KG1 (cell line): ENCODE results near the gene HVCN1.
A peak's percentile ranks its signal among the peaks of the same experiment; 100 is the strongest.

Source experiments
- DNase-seq: peaks from one replicate; lab custom pipeline; 2025; lab: John Stamatoyannopoulos, UW

The HVCN1 gene

GRCh38 chr12:110699591-110700445, 10.9 kb upstream of the HVCN1 start:
- no peak for DNase-seq

DNA sequence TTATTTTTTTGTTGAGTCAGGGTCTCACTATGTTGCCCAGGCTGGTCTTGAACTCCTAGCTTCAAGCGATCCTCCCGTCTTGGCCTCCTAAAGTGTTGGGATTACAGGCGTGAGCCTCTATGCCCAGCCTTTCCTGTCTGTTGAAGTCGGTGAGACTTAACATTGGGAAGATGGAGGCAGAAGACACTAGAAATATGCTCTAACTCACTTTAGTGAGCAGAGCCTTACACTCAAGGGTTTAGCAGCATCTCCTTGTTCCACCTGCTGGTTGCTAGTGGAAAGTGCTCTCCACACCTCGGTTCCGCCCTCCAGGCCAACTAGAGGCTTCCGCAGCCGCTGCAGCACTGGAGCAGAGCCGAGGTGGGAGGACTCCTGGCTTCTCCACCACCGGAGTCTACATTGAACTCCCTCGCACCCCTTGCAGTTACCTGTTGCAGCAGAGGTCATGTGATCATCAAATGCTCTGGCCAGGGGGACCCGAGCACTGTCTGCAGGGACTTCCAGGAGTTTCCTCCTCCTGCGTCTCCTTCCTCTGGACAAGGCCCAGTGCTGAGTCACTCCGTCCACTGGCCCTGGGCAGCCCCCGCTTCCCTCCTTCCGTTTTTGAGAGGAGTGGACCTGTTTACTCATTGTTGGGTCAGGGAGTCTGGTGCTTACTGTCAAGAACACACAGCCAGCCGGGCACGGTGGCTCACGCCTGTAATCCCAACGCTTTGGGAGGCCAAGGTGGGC, 9.4 kb upstream of the HVCN1 start:
- DNase-seq, result peak; percentile 19

DNA sequence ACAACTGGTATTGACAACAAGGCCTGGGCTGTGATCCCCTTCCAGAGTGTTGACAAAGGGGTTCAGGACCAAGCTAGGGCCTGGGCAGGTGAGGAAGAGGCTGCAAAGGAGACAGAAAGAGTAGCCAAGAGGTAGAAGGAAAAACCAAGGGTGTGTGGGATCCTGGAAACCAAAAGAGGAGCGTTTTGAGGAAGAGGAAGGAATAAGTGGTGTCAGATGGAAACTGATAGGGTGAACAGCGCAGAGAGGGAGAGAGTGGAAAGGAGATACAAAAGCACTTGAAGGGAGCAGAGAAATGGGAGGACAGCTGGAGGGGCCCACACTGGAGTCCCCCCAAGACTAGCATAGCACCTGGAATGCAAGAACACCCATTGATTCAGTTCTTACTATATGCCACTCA, 8.3 kb upstream of the HVCN1 start:
- DNase-seq, result no peak

GRCh38 chr12:110696283-110696682, 7.4 kb upstream of the HVCN1 start:
- DNase-seq, result no peak

DNA sequence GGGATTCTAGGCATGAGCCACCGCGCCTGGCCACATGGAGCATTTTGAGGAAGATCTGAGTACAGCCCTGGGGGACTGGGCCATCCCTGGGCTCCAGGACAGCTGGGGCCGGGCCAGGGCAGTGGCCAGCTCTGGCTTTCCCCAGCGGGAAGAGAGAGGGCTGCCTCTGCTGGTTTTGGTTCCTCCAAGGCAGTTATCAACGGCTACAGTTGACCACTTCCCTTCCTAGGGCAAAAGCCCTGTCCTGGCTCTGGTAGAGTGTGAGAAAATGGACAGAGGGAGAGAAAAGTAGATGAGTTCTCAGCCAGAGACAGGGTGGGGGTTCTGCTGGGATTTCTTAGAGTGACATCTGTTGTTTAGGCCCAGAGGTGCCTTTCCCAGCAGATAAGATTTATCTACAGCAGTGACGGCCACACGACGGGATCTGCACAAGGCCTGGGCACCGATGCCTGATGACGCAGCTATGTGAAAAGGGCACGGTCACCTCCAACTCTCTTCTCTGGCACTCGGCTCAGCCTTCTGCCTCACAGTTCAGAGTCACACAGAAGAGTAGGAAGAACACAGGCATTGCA, 5.5 kb upstream of the HVCN1 start:
- no peak for DNase-seq

DNA sequence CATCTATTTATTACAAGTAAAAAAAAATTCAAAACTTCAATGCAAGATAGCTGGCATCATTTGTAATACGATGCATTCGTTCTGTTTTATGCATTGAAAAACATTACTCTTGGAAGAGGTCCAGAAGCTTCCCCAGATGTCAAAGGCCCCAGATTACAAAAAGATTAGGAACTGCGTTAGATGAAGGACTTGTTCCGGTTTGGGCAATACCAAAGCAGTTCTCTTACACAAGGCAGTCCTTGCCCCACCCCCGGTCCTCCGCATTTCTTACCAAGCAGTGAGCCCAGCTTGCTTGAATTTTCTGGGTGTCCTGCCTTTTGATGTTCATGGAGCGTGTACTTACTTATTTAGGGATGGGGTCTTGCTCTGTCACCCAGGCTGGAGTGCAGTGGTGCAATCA, 4.8 kb upstream of the HVCN1 start:
- no peak for DNase-seq

DNA sequence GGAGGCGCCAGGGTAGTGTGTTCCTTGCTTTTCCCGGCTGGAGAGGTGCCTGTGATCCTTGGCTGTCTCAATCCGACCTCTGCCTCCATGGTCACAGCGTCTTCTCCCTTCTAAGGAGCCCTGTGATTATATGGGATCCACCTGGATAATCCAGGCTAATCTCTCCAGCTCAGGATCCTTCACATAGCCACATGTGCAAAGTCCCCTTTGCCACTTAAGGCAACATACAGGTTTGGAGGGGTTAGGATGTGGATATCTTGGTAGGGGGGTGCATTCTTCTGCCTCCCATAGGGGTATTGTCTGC, 1.2 kb upstream of the HVCN1 start:
- DNase-seq, result no peak

DNA sequence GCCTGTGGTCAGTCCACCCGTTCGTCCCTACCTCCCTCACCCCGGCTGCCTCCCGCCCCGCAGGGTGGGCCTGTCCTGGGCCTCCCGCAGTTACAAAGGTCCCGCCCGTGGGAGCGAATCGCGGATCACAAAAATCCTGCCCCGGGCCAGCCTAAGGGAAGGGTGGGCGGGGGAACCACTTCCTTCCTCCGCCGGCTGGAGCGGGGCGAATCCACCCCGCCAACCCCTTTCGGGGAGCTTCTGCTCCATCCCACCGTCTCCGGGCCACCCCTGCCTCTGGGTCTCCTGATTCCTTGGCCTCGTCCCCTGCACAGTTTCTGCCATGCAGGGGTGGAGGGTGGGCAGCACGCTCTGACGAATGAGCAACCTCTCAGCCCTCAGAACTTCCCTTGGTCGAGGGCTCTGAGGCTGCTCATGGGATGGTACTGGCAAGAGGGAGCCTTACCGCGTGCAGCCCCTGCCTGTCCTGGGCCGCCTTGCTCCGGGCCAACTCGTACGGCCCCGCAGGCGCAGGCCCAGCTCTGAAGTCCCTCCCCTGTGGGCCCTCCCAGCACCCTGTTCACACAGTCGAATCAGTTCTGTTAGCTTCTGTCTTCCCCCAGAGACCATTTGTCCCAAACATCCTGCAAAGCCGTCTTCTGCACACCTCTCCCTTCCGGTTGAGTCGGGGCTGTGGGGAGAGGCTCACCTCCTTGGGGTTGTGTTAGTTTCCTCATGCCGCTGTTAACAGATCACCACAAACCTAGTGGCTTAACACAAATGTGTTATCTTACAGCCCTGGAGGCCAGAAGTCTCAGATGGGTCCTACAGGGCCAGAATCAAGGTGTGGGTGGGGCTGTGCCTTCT, 589 bp upstream of the HVCN1 start:
- no peak for DNase-seq

- no peak for DNase-seq
These were observed 1.3 kb downstream of the HVCN1 start for GRCh38 chr12:110687396-110688169.

GRCh38 chr12:110686294-110686903, 2.5 kb downstream of the HVCN1 start:
- no peak for DNase-seq

DNA sequence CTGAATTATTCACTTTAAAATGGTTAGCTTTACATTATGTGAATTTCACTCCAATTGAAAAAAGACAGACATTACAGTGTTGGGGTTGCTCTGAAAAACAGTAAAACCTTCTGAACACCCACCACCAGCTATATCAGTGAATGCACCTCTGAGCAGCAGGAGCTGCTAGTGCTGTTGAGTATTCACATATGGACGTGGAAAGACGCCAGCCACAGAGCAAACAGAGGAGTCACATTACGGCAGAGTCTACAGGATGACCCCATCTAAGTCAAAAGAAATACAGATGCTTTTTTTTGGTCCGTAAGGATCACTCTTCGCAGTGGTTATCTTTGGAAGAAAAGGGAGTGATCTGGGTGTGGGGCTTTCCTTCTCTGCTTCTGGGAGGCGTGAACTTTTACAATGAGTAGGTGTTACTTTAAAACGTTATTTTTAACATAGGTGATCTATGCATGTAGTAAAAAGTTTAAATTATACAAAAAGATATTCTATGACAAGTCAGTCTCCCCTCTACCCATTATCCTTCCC, 4.5 kb downstream of the HVCN1 start:
- no peak for DNase-seq

DNA sequence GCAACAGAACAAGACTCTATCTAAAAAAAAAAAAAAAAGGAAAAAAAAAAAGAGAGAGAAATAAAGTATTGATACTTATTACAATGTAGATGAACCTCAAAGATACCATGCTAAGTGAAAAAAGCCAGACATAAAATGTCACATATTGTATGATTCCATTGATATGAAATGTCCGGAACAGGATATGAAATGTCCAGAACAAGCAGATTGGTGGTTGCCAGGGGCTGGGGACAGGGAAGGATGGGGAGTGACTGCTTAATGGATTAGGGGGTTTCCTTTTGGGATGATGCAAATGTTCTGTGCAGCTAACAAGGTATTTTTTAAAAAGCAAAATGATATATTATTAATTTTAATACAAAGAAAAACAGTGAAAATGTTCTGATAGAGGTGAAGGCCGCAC, 5.0 kb downstream of the HVCN1 start:
- DNase-seq, result no peak

DNA sequence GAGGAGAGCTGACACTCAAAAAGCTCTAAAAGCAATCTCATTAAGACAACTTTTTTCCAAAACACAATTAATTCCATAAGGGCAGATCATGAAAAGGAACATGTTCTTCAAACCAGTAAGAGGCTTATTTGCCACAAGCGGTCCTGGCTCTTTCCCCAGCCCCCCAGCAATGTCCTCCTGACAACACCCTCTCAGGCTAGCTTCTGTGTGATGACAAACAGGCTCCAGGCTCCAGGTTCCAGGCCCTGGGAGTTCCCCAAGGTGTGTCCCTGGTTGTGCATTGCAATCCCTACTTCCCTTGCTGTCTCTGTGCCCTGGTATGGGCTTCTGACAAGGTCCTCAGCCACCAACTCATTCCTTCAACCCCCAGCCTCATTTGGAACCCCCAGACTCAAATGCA, 8.9 kb downstream of the HVCN1 start:
- no peak for DNase-seq

DNA sequence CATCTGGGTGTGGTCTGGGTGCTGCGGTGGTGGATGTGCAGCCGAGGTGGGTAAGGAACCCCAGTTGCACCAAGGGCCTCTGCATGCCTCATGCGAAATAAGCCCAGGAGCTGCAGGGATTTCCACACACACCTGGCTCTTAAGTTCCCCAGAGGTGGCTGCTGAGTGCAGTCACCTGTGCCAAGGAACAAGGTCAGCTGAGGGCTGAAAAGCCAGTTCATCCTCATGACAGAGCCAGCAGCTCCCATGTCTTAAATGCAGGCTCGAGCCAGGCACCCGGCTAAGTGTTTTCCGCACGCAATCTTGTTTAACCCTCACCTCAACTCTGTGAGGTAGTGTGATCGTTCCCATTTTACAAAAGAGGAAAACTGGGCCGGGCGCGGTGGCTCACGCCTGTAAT, 9.7 kb downstream of the HVCN1 start:
- no peak for DNase-seq

DNA sequence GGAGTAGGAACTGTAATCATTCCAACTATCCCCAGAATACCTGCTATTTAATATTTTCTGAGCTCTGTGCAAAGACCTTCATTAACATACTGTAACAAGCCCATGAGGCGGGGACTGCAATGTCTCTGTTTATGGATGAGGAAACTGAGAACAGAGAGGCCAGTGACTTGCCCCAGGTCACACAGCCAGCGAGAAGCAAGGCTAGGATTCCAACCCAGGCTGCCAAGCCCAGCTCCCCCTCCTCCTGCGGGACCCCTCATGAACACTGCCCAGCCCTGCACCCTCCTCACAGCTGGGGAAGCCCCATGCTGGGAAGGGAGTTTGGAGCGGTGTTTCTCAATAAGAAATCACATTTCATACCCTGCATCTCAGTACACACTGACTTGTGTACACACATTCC, 10.9 kb downstream of the HVCN1 start:
- no peak for DNase-seq

GRCh38 chr12:110677206-110677911, 11.6 kb downstream of the HVCN1 start:
- DNase-seq, result no peak

- no peak for DNase-seq
These were observed 12.7 kb downstream of the HVCN1 start for GRCh38 chr12:110676171-110676570.

DNA sequence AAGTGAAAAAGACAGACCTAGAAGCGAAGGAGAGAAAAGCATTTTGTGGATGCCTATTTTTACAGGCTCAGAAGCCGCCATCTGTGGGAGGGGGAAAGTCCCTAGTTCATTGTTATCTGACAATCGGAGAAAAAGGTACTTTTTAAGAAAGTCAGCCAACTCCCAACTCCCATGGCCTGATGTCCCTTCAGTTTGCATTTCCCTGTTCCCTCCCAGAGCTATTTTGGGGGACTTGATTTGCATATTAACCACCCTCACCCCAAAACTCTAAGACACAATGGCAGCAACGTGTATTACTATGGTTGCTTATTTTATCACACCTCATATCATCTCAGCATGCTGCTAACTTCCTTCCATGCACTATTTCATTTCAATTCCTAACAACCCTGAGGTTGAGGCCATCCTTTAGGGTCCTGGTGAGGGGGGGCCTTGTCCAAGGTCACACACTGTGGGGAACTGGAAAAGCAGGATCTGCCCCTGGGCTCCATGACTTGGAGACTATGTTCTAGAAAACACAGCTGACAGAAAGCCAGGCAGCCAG, 18.7 kb downstream of the HVCN1 start:
- no peak for DNase-seq

GRCh38 chr12:110669193-110669502, 19.8 kb downstream of the HVCN1 start:
- DNase-seq, result no peak

- DNase-seq, result no peak
These were observed 20.3 kb downstream of the HVCN1 start for GRCh38 chr12:110668480-110669192.
